Measurements from ENCODE around the gene MAU2.

GRCh38 chr19:19388568-19389555, 68.2 kb downstream of the MAU2 start:
- no peak for TF ChIP-seq CTCF (IDR thresholded peaks at IDR 0.05 in 2 of 3, conservative IDR thresholded peaks at IDR 0.05 in 1 of 3; ENCODE audit: control insufficient read depth in 2 of 3, extremely low read depth in 1 of 3, insufficient read depth in 1 of 3, low read depth in 3 of 3, low read length in 3 of 3)
- no peak for TF ChIP-seq PBX3 (IDR thresholded peaks at IDR 0.05; ENCODE audit: insufficient replicate concordance, low read depth, low read length)
- no peak for TF ChIP-seq KAT2A (conservative IDR thresholded peaks at IDR 0.05; ENCODE audit: control insufficient read depth, low read depth, low read length)
- TF ChIP-seq PML (IDR thresholded peaks at IDR 0.05; ENCODE audit: low read length): no peak
- no peak for TF ChIP-seq POLR2A (IDR thresholded peaks at IDR 0.05; ENCODE audit: low read depth, low read length)
- TF ChIP-seq CHD1 (IDR thresholded peaks at IDR 0.05; ENCODE audit: low read depth, low read length): no peak
- TF ChIP-seq ZNF24 (IDR thresholded peaks at IDR 0.05): no peak
- TF ChIP-seq RCOR1 (conservative IDR thresholded peaks at IDR 0.05; ENCODE audit: low read depth, low read length): no peak
